WERI-Rb-1 (cell line): ENCODE measurements around the gene MINK1.
A peak's percentile ranks its signal among the peaks of the same experiment; 100 is the strongest.

Experiments
- DNase-seq: peaks from one replicate; pipeline ENCODE4 v3.0.0-alpha.2; 2020
- H3K27ac ChIP-seq: fragments of 250-450 bp; sonication (Bioruptor Pico); 2 replicates; pipeline ENCODE4 v1.5.1; 2020; ENCODE audit warnings: mild to moderate bottlenecking, moderate library complexity
- H3K27me3 ChIP-seq: fragments of 250-450 bp; sonication (Bioruptor Pico); 2 replicates; pipeline ENCODE4 v1.5.1; 2021; ENCODE audit warnings: mild to moderate bottlenecking, low read depth, moderate library complexity; ENCODE audit not compliant: insufficient read depth, severe bottlenecking
- H3K36me3 ChIP-seq: fragments of 250-450 bp; sonication (Bioruptor Pico); 2 replicates; pipeline ENCODE4 v1.5.1; 2020; ENCODE audit warnings: mild to moderate bottlenecking, moderate library complexity
- H3K4me3 ChIP-seq: 2 replicates; pipeline ENCODE4 v1.5.1; 2011; ENCODE audit warnings: low read depth, mild to moderate bottlenecking, control low read depth, low read length
- H3K9me3 ChIP-seq: fragments of 250-450 bp; sonication (Bioruptor Pico); 2 replicates; pipeline ENCODE4 v1.5.1; 2021; ENCODE audit warnings: mild to moderate bottlenecking, moderate library complexity; ENCODE audit not compliant: severe bottlenecking
- TF ChIP-seq, protein P1 (sequence below): IDR thresholded peaks from 2 replicates; pipeline ENCODE4 v1.5.1; 2011; ENCODE audit warnings: low read depth, mild to moderate bottlenecking, control low read depth, inconsistent platforms, low read length

MINK1 gene

GRCh38 chr17:4796552-4796920 lies 36.6 kb upstream of the MINK1 start:
- Histone ChIP-seq H3K27ac (peak overlapping the region; percentile 85), H3K9me3 (no peaks in the 10 kb centered on the region), H3K36me3 (peaks cover 18% of the 10 kb centered on the region), H3K4me3 (peak overlapping the region; percentile 85), H3K27me3 (no peaks in the 10 kb centered on the region)
- peak; percentile 46 for DNase-seq
- TF ChIP-seq, protein P1, sequence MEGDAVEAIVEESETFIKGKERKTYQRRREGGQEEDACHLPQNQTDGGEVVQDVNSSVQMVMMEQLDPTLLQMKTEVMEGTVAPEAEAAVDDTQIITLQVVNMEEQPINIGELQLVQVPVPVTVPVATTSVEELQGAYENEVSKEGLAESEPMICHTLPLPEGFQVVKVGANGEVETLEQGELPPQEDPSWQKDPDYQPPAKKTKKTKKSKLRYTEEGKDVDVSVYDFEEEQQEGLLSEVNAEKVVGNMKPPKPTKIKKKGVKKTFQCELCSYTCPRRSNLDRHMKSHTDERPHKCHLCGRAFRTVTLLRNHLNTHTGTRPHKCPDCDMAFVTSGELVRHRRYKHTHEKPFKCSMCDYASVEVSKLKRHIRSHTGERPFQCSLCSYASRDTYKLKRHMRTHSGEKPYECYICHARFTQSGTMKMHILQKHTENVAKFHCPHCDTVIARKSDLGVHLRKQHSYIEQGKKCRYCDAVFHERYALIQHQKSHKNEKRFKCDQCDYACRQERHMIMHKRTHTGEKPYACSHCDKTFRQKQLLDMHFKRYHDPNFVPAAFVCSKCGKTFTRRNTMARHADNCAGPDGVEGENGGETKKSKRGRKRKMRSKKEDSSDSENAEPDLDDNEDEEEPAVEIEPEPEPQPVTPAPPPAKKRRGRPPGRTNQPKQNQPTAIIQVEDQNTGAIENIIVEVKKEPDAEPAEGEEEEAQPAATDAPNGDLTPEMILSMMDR: no peak

DNA sequence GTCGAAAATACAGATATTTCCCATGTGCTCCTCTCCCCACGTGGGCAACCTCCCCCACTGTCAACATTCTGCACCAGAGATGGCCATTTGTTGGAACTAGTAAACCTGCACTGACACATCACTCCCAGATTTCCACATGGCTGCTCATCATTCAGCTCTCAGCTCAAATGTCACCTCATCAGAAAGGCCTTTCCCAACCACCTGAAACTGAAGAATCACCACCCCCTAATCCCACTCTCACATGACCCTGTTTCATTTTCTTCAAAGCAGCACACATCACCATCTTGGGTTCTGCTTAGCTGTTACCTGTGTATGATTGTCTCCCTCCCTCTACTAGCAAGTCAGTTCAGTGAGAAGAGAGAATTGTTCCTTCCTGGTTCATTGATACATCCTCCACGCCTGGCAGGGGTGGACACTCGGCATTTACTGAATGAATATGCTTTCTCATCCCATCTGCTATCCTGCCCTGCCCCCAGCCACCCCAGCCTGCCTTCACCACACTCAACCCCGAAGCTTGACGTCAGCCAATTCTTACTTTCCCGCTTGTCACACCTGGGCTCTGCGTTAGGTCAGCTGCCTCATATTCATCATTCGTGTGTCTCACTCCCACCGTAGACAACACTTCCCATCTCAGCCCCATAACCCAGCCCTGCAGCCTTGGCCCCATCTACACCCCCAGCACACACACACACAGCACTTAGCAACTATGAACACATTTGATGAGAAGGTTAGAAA lies 32.5 kb upstream of the MINK1 start:
- no peaks in the 10 kb centered on the region for H3K9me3 ChIP-seq
- DNase-seq: no peak
- H3K27ac ChIP-seq: no peak overlapping the region; the same call in 1 of the 2 replicates

GRCh38 chr17:4802228-4802627 lies 30.9 kb upstream of the MINK1 start, which contains the start of gene C17orf114:
Gene C17orf114 (minus strand): TSS chr17:4802328.
- peaks cover 15% of the 10 kb centered on the region for H3K36me3 ChIP-seq
- H3K27me3 ChIP-seq: no peaks in the 10 kb centered on the region
- H3K9me3 ChIP-seq: no peaks in the 10 kb centered on the region
- H3K4me3 ChIP-seq: no peak within 1 kb of the TSS
- DNase-seq: no peak
- TF ChIP-seq, protein P1: no peak
- H3K27ac ChIP-seq: no peak within 1 kb of the TSS; the same call in 1 of the 2 replicates

More for the DNA sequence above, 32.5 kb upstream of the MINK1 start:
- Histone ChIP-seq H3K27me3 (no peaks in the 10 kb centered on the region), H3K4me3 (no peak overlapping the region), H3K36me3 (peaks cover 18% of the 10 kb centered on the region)
- TF ChIP-seq, protein P1: no peak

DNA sequence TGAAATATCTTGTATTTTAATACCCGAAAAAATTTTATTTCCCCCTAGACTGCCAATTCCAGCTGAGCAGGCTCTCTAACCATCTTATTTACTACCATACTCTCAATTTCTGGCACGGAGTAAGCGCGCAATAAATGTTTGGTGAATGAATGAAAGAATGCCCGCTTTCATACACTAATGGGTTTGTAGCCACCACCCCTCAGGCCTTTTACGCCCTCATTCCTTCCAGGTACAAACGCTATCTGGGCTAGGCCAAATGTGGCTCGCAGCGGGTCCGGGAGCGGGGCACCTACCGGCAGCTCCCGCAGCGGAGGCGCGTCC lies 26.7 kb upstream of the MINK1 start:
- H3K27ac ChIP-seq: no peak overlapping the region
- no peaks in the 10 kb centered on the region for H3K27me3 ChIP-seq
- TF ChIP-seq, protein P1: no peak
- H3K4me3 ChIP-seq: peak overlapping the region; percentile 57
- H3K9me3 ChIP-seq: no peaks in the 10 kb centered on the region
- DNase-seq: no peak
- peaks cover 10% of the 10 kb centered on the region for H3K36me3 ChIP-seq

DNA sequence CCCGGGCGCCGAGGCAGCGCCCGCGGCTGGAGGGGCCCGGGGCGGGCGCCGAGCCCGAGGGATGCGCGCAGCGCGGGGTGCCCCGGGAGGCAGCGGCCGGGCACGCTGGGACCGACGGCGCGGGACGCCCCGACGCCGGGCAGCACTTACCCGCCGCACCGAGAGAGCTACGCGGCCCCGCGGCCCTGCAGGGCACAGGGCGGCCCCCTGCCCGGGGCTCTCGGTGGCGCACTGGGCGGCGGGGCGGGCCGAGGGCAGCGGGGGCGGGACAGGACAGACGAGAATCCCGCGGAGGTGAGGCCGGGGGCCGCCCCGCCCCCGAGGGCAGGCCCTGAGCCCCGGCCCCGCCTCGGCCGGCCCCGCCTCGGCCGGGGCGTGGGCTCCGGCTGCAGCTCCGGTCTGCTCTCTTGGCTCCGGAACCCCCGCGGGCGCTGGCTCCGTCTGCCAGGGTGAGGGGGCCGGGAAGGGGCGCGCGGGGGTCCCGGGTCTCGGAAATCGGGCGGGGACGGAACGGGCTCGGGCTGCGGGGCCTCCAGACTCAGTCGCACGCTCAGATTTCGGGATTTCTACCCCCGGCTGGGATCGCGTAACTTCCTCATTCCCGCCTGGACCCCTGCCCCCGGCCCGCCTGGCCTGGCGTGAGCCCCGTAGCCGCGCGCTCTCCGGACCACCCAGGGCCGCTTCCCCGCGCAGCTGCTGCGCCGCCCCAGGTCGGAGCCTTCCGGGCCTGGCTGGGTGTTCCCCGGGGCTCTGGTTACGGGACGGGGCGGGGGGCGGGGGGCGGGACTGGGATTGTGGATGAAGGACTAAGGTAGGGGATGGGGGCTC lies 26.1 kb upstream of the MINK1 start, which contains the start of gene PLD2:
PLD2 (plus strand) TSS at position 376 of the 828 bp plus-strand sequence. CDS start 621 bp downstream, outside the sequence.
- H3K27ac ChIP-seq: peak within 1 kb of the TSS; percentile 43

More for the DNA sequence above, 26.1 kb upstream of the MINK1 start, which contains the start of gene PLD2:
- TF ChIP-seq, protein P1: no peak
- Histone ChIP-seq H3K4me3 (peak within 1 kb of the TSS; percentile 62), H3K9me3 (no peaks in the 10 kb centered on the region), H3K27me3 (no peaks in the 10 kb centered on the region), H3K36me3 (peaks cover 11% of the 10 kb centered on the region)
- DNase-seq: peak; percentile 90
